Hepatocyte (in vitro differentiated cells): ENCODE data around the gene DDC.

Source experiments
- EZH2 ChIP-seq: fragments of 200-600 bp; sonication (generic); IDR thresholded peaks from 2 replicates; pipeline ENCODE4 v1.6.1; 2016; ENCODE audit warnings: antibody characterized with exemption, mild to moderate bottlenecking, borderline replicate concordance
- EZH2phosphoT487 ChIP-seq: fragments of 200-600 bp; sonication (generic); IDR thresholded peaks from one replicate; pipeline ENCODE4 v1.6.1; 2018; ENCODE audit warnings: antibody characterized with exemption, mild to moderate bottlenecking, low read depth, moderate library complexity; ENCODE audit not compliant: unreplicated experiment, severe bottlenecking

- no peak for TF ChIP-seq EZH2
- no peak for TF ChIP-seq EZH2phosphoT487
Measured at GRCh38 chr7:50418526-50419290, 146.5 kb downstream of the DDC start.
